Measurements from ENCODE around the gene MON1A.

DNA sequence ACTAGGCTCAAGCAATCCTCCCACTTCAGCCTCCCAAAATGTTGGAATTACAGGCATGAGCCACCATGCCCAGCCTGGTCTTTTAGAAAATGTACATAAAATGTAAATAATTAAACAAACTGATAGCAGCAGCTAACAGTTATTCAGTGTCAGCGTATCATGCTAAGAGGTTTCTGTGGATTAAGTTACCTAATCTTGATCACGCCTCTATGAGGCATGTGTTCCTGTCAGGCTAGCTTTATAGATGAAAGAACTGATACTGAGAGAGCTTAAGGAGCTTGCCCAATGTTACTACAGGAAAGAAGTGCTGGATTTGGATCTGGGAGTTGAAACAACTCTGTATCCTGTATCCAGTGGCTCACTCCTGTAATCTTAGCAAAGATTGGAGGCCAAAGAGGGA lies 14.7 kb downstream of the MON1A start:
- TF ChIP-seq, protein P1, sequence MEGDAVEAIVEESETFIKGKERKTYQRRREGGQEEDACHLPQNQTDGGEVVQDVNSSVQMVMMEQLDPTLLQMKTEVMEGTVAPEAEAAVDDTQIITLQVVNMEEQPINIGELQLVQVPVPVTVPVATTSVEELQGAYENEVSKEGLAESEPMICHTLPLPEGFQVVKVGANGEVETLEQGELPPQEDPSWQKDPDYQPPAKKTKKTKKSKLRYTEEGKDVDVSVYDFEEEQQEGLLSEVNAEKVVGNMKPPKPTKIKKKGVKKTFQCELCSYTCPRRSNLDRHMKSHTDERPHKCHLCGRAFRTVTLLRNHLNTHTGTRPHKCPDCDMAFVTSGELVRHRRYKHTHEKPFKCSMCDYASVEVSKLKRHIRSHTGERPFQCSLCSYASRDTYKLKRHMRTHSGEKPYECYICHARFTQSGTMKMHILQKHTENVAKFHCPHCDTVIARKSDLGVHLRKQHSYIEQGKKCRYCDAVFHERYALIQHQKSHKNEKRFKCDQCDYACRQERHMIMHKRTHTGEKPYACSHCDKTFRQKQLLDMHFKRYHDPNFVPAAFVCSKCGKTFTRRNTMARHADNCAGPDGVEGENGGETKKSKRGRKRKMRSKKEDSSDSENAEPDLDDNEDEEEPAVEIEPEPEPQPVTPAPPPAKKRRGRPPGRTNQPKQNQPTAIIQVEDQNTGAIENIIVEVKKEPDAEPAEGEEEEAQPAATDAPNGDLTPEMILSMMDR (IDR thresholded peaks at IDR 0.05), result no peak
- no peak for TF ChIP-seq POLR2A (IDR thresholded peaks at IDR 0.05)
